ENCODE results near the gene PTPRK.

DNA sequence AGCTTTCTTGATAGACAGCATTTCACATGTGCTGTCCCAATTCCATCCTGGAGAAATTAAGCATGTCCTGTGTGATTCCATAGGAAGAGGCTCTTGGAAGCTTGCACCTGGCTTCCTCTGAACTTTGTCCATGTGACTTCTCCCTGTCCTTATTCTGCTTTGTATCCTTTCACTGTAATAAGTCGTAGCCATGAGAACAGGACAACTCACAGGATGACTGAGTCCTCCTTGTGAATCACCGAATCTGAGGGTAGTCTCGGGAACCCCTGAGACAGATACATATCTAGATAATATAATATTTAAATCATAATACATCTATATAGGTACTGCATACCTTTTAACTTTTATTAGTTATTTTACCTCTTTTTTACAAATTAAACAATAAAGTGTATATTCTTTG is 462.9 kb downstream of the PTPRK start:
- TF ChIP-seq, protein P1, sequence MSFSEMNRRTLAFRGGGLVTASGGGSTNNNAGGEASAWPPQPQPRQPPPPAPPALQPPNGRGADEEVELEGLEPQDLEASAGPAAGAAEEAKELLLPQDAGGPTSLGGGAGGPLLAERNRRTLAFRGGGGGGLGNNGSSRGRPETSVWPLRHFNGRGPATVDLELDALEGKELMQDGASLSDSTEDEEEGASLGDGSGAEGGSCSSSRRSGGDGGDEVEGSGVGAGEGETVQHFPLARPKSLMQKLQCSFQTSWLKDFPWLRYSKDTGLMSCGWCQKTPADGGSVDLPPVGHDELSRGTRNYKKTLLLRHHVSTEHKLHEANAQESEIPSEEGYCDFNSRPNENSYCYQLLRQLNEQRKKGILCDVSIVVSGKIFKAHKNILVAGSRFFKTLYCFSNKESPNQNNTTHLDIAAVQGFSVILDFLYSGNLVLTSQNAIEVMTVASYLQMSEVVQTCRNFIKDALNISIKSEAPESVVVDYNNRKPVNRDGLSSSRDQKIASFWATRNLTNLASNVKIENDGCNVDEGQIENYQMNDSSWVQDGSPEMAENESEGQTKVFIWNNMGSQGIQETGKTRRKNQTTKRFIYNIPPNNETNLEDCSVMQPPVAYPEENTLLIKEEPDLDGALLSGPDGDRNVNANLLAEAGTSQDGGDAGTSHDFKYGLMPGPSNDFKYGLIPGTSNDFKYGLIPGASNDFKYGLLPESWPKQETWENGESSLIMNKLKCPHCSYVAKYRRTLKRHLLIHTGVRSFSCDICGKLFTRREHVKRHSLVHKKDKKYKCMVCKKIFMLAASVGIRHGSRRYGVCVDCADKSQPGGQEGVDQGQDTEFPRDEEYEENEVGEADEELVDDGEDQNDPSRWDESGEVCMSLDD (CRISPR knock-in tag; IDR thresholded peaks at IDR 0.05; ENCODE audit: borderline replicate concordance) = no peak
- TF ChIP-seq ZNF468 (CRISPR knock-in tag; IDR thresholded peaks at IDR 0.05) (no peak), POLR2AphosphoS5 (IDR thresholded peaks at IDR 0.05; ENCODE audit: low read depth, low read length) (no peak), ZNF510 (CRISPR knock-in tag; IDR thresholded peaks at IDR 0.05; ENCODE audit: low read depth) (no peak), ZNF142 (CRISPR knock-in tag; IDR thresholded peaks at IDR 0.05) (no peak), REST (IDR thresholded peaks at IDR 0.05; ENCODE audit: borderline replicate concordance in 1 of 2, low read depth in 1 of 2, low read length in 2 of 2) (no peak), POLR2A (IDR thresholded peaks at IDR 0.05; ENCODE audit: insufficient read depth in 1 of 2, low read depth in 2 of 2, low read length in 2 of 2) (no peak), SRSF9 (IDR thresholded peaks at IDR 0.05; ENCODE audit: borderline replicate concordance, insufficient read depth, low read depth, low read length, poor library complexity, severe bottlenecking) (no peak), TBX3 (IDR thresholded peaks at IDR 0.05; ENCODE audit: borderline replicate concordance) (no peak), MXI1 (IDR thresholded peaks at IDR 0.05; ENCODE audit: borderline replicate concordance, low read depth, low read length) (no peak), NR2F1 (CRISPR knock-in tag; IDR thresholded peaks at IDR 0.05) (no peak), ELF3 (CRISPR knock-in tag; IDR thresholded peaks at IDR 0.05) (no peak)
- TF ChIP-seq, protein P2, sequence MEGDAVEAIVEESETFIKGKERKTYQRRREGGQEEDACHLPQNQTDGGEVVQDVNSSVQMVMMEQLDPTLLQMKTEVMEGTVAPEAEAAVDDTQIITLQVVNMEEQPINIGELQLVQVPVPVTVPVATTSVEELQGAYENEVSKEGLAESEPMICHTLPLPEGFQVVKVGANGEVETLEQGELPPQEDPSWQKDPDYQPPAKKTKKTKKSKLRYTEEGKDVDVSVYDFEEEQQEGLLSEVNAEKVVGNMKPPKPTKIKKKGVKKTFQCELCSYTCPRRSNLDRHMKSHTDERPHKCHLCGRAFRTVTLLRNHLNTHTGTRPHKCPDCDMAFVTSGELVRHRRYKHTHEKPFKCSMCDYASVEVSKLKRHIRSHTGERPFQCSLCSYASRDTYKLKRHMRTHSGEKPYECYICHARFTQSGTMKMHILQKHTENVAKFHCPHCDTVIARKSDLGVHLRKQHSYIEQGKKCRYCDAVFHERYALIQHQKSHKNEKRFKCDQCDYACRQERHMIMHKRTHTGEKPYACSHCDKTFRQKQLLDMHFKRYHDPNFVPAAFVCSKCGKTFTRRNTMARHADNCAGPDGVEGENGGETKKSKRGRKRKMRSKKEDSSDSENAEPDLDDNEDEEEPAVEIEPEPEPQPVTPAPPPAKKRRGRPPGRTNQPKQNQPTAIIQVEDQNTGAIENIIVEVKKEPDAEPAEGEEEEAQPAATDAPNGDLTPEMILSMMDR (CRISPR knock-in tag; IDR thresholded peaks at IDR 0.05) = no peak
- TF ChIP-seq, protein P3, sequence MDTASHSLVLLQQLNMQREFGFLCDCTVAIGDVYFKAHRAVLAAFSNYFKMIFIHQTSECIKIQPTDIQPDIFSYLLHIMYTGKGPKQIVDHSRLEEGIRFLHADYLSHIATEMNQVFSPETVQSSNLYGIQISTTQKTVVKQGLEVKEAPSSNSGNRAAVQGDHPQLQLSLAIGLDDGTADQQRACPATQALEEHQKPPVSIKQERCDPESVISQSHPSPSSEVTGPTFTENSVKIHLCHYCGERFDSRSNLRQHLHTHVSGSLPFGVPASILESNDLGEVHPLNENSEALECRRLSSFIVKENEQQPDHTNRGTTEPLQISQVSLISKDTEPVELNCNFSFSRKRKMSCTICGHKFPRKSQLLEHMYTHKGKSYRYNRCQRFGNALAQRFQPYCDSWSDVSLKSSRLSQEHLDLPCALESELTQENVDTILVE (CRISPR knock-in tag; IDR thresholded peaks at IDR 0.05) = no peak

All from HepG2 (cell line).